ENCODE data around the gene ACTL6B.

The ACTL6B gene

GRCh38 chr7:100609958-100610357, 46.3 kb downstream of the ACTL6B start:
- DNase-seq (ENCODE audit: low read depth, low spot score), result no peak
- no peak overlapping the region for H3K4me3 ChIP-seq (ENCODE audit: low read length)

- no peak overlapping the region for H3K4me3 ChIP-seq (ENCODE audit: low read length)
- no peak for DNase-seq (ENCODE audit: low read depth, low spot score)
Observed at GRCh38 chr7:100607111-100607510, 49.1 kb downstream of the ACTL6B start.

- H3K4me3 ChIP-seq (ENCODE audit: low read length), result no peak overlapping the region
- no peak for DNase-seq (ENCODE audit: low read depth, low spot score)
Observed at GRCh38 chr7:100606313-100606712, 49.9 kb downstream of the ACTL6B start.

GRCh38 chr7:100604976-100605911, 51.0 kb downstream of the ACTL6B start:
- peak overlapping the region; percentile 65 for H3K4me3 ChIP-seq (ENCODE audit: low read length)
- DNase-seq (ENCODE audit: low read depth, low spot score), result no peak

- peak overlapping the region; percentile 65 for H3K4me3 ChIP-seq (ENCODE audit: low read length)
- peak; percentile 63 for DNase-seq (ENCODE audit: low read depth, low spot score)
Observed at GRCh38 chr7:100604028-100604975, 51.9 kb downstream of the ACTL6B start.

GRCh38 chr7:100603726-100604027, 52.6 kb downstream of the ACTL6B start:
- DNase-seq (ENCODE audit: low read depth, low spot score), result no peak
- H3K4me3 ChIP-seq (ENCODE audit: low read length), result peak overlapping the region; percentile 65

GRCh38 chr7:100602889-100603725, 53.1 kb downstream of the ACTL6B start:
- peak overlapping the region; percentile 65 for H3K4me3 ChIP-seq (ENCODE audit: low read length)
- DNase-seq (ENCODE audit: low read depth, low spot score), result no peak

- DNase-seq (ENCODE audit: low read depth, low spot score), result no peak
- no peak overlapping the region for H3K4me3 ChIP-seq (ENCODE audit: low read length)
Observed at GRCh38 chr7:100600730-100601038, 55.6 kb downstream of the ACTL6B start.

GRCh38 chr7:100599911-100600729, 56.1 kb downstream of the ACTL6B start:
- DNase-seq (ENCODE audit: low read depth, low spot score), result no peak
- H3K4me3 ChIP-seq (ENCODE audit: low read length), result no peak overlapping the region

GRCh38 chr7:100598425-100598824, 57.8 kb downstream of the ACTL6B start:
- no peak overlapping the region for H3K4me3 ChIP-seq (ENCODE audit: low read length)
- DNase-seq (ENCODE audit: low read depth, low spot score), result no peak

GRCh38 chr7:100595188-100595587, 61.1 kb downstream of the ACTL6B start:
- no peak overlapping the region for H3K4me3 ChIP-seq (ENCODE audit: low read length)
- DNase-seq (ENCODE audit: low read depth, low spot score), result no peak

All from Jurkat, Clone E6-1 (cell line).